Skeletal muscle cell (primary cell): ENCODE data around the gene PRDM8.
"Not testable (repeated sequence)": the region's sequence is repeated elsewhere in the genome, so short reads cannot be mapped to it uniquely, and the experiment has no call there.

Source experiments
- DNase-seq: peaks from one replicate; pipeline ENCODE4 v3.0.0-alpha.2; 2010; ENCODE audit warnings: low read depth
- H3K4me3 ChIP-seq: 2 replicates; pipeline ENCODE4 v1.5.1; 2011; ENCODE audit warnings: low read depth, mild to moderate bottlenecking, control low read depth, low read length, moderate library complexity

Gene PRDM8

GRCh38 chr4:80196922-80197573 lies at the start of gene PRDM8:
Gene PRDM8 (plus strand): TSS chr4:80197503. CDS start chr4:80200081, 2,578 bp downstream.
- H3K4me3 ChIP-seq, result peak within 1 kb of the TSS; percentile 34
- DNase-seq, result no peak

GRCh38 chr4:80150387-80151180 lies 46.7 kb upstream of the PRDM8 start:
- no peak for DNase-seq
- no peak overlapping the region for H3K4me3 ChIP-seq

GRCh38 chr4:80151981-80152380 lies 45.3 kb upstream of the PRDM8 start:
- DNase-seq, result no peak
- H3K4me3 ChIP-seq, result no peak overlapping the region

- no peak overlapping the region for H3K4me3 ChIP-seq
- no peak for DNase-seq
Observed at GRCh38 chr4:80153874-80154544, 43.3 kb upstream of the PRDM8 start.

- no peak for DNase-seq
- H3K4me3 ChIP-seq, result no peak overlapping the region
Observed at GRCh38 chr4:80154545-80154933, 42.8 kb upstream of the PRDM8 start.

- no peak for DNase-seq
- H3K4me3 ChIP-seq, result no peak overlapping the region
Observed at GRCh38 chr4:80155316-80155982, 41.9 kb upstream of the PRDM8 start.

- DNase-seq, result no peak
- H3K4me3 ChIP-seq, result no peak overlapping the region
Observed at GRCh38 chr4:80156410-80156809, 40.9 kb upstream of the PRDM8 start.

- no peak overlapping the region for H3K4me3 ChIP-seq
- DNase-seq, result no peak
Observed at GRCh38 chr4:80161413-80162058, 35.8 kb upstream of the PRDM8 start.

- H3K4me3 ChIP-seq, result no peak overlapping the region
- DNase-seq, result no peak
Observed at GRCh38 chr4:80162418-80162817, 34.9 kb upstream of the PRDM8 start.

GRCh38 chr4:80165855-80166254 lies 31.4 kb upstream of the PRDM8 start:
- DNase-seq, result no peak
- no peak overlapping the region for H3K4me3 ChIP-seq

GRCh38 chr4:80171251-80171650 lies 26.1 kb upstream of the PRDM8 start:
- DNase-seq, result peak; percentile 50
- H3K4me3 ChIP-seq, result no peak overlapping the region

- no peak for DNase-seq
- H3K4me3 ChIP-seq, result no peak overlapping the region
Observed at GRCh38 chr4:80171656-80172055, 25.6 kb upstream of the PRDM8 start.

- no peak overlapping the region for H3K4me3 ChIP-seq
- no peak for DNase-seq
Observed at GRCh38 chr4:80172203-80172602, 25.1 kb upstream of the PRDM8 start.

- DNase-seq, result peak; percentile 68
- H3K4me3 ChIP-seq, result no peak overlapping the region
Observed at GRCh38 chr4:80173401-80173800, 23.9 kb upstream of the PRDM8 start.

GRCh38 chr4:80173841-80174240 lies 23.5 kb upstream of the PRDM8 start:
- DNase-seq, result peak; percentile 47
- no peak overlapping the region for H3K4me3 ChIP-seq

- H3K4me3 ChIP-seq, DNase-seq: not testable (repeated sequence)
Observed at GRCh38 chr4:80177793-80178192, 19.5 kb upstream of the PRDM8 start.

- H3K4me3 ChIP-seq, result no peak overlapping the region
- no peak for DNase-seq
Observed at GRCh38 chr4:80178964-80179363, 18.3 kb upstream of the PRDM8 start.

- no peak for DNase-seq
- no peak overlapping the region for H3K4me3 ChIP-seq
Observed at GRCh38 chr4:80179637-80180161, 17.6 kb upstream of the PRDM8 start.

GRCh38 chr4:80180743-80181142 lies 16.6 kb upstream of the PRDM8 start:
- H3K4me3 ChIP-seq, result no peak overlapping the region
- DNase-seq, result no peak
